Aorta (tissue), 5 donors: ENCODE data around the gene SRRD. TPM values are rescaled to one million over a fixed set of nuclear protein-coding genes. Genes with fewer than 3 reads are reported as not detected.

Experiments used
- ATAC-seq: fragments of 200-7000 bp; cut with Tn5 transposase; one replicate; pipeline ENCODE4 v1.9.1; 2022; ENCODE audit warnings: moderate library complexity; ENCODE audit not compliant: low FRiP score
- DNase-seq, 2 donors: peaks; one replicate each; pipeline ENCODE4 v3.0.0-alpha.2; 2020
- H3K27ac ChIP-seq, 2 donors: one replicate each; pipeline ENCODE4 v1.5.1; 2013; ENCODE audit warnings: low read length in 2 of 2, mild to moderate bottlenecking in 2 of 2, moderate library complexity in 2 of 2, control low read depth in 1 of 2, inconsistent platforms in 1 of 2, low read depth in 1 of 2
- H3K27me3 ChIP-seq, 2 donors: one replicate each; pipeline ENCODE4 v1.6.1; 2013; ENCODE audit warnings: control low read depth in 1 of 2, low read length in 1 of 2, mild to moderate bottlenecking in 1 of 2, moderate library complexity in 1 of 2; ENCODE audit not compliant: insufficient read depth in 2 of 2, control insufficient read depth in 1 of 2
- H3K36me3 ChIP-seq, 2 donors: one replicate each; pipeline ENCODE4 v1.6.1; 2013; ENCODE audit warnings: control low read depth in 1 of 2, low read length in 1 of 2, mild to moderate bottlenecking in 1 of 2; ENCODE audit not compliant: insufficient read depth in 2 of 2, control insufficient read depth in 1 of 2
- H3K4me1 ChIP-seq, 2 donors: one replicate each; pipeline ENCODE4 v1.6.1; 2013; ENCODE audit warnings: low read length in 2 of 2, control low read depth in 1 of 2, mild to moderate bottlenecking in 1 of 2, moderate library complexity in 1 of 2; ENCODE audit not compliant: insufficient read depth in 2 of 2, control insufficient read depth in 1 of 2
- H3K4me3 ChIP-seq, 2 donors: one replicate each; pipeline ENCODE4 v1.5.1; 2013; ENCODE audit warnings: low read length in 2 of 2, control low read depth in 1 of 2, mild to moderate bottlenecking in 1 of 2
- H3K9me3 ChIP-seq: one replicate; pipeline ENCODE4 v1.6.1; 2013; ENCODE audit warnings: mild to moderate bottlenecking, low read length; ENCODE audit not compliant: control insufficient read depth
- WGBS, 2 donors: extraction: QIAGEN DNeasy Blood & Tissue Kit; methylation state at CpG; one replicate each; pipeline ENCODE4 v1.1.7; 2013; 5-methylcytosine and 5-hydroxymethylcytosine counted together
- intact Hi-C, 2 donors: fragments of 100-400 bp; cut with DNase I; formaldehyde crosslinking; loops; one replicate each; pipeline versions ENCODE4 v1.14.2 to v1.15.0; 2022
- polyA plus RNA-seq, 2 donors: library from polyadenylated mRNA; stranded (reverse); fragments of 200-250 nt; gene quantifications; one replicate each; pipeline ENCODE4 v1.2.3, GENCODE V29; 2013
- total RNA-seq, 2 donors: library from RNA; stranded (reverse); fragmentation: NEBNext Ultra II Directional; extraction: Animal tissue kit (Norgen Biotek cat#: 25700); gene quantifications; one replicate each; pipeline ENCODE4 v1.2.1, GENCODE V29; 2021
- donor health status: healthy with polysubstance abuse.
- donor health status: Bipolar disorder and iron deficiency.
- donor health status: DM: no; HTN: no; CAD: no.
- donor health status: DM: no; HTN: no; CAD: no.
- donor health status: DM: yes; HTN: yes; CAD: no.

SRRD gene
- total and polyA plus RNA-seq, 4 donors = 3.6 to 18.4 (median 9.7) TPM

DNA sequence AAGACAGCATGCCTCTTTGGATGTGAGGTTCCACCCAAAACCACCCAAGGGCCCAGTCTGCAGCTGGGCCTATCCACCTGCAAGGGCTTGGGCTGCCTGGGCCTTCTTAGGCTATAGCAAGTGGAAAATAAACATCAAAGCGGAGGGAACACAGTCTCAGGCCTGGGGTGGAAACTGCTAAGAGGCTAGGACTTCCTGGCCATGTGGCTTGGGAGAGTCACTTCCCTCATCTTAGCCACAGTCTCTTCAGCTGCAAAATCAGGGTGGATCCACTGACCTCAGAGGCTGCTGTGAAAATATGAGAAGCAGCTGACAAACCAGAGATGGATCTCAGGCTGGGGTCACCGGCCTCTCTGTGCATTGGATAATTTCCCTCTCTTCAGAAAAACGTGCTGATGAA is 59.2 kb downstream of the SRRD start:
- Histone ChIP-seq H3K4me1 (no peaks in the 10 kb centered on the region), H3K27me3 (no peaks in the 10 kb centered on the region), H3K4me3 (no peak overlapping the region), H3K9me3 (no peaks in the 10 kb centered on the region), H3K36me3 (no peaks in the 10 kb centered on the region), H3K27ac (no peak overlapping the region)
- DNase-seq (peak in 1 of 2 donors; percentile 60), ATAC-seq (no peak)
- intact Hi-C loops = no loop called here
- WGBS, 2 donors = 70 to 79% methylated on average over 3 of the region's 3 CpGs

Other genes starting within 250 kb of the SRRD start
- gene ASPHD2, start 54.6 kb upstream of the SRRD start, total RNA-seq = 1 to 10 TPM; 1.5 to 2.6 TPM
- under 1 TPM; 0.36 to 0.63 TPM for gene ASPHD2, start 54.6 kb upstream of the SRRD start, polyA plus RNA-seq
- 10 to 100 TPM; 20.5 to 35.6 TPM for gene HPS4, start 94 bp upstream of the SRRD start, total RNA-seq
- gene HPS4, start 94 bp upstream of the SRRD start, polyA plus RNA-seq = 10 to 100 TPM; 14.7 to 18.0 TPM
- 10 to 100 TPM; 24.7 to 27.7 TPM for gene TFIP11, start 28.6 kb downstream of the SRRD start, total RNA-seq
- gene TFIP11, start 28.6 kb downstream of the SRRD start, polyA plus RNA-seq = 10 to 100 TPM in 1 of 2 donors, 1 to 10 TPM in 1; 6.1 to 31.4 TPM
- 10 to 100 TPM; 26.0 to 26.7 TPM for gene TPST2, start 106.3 kb downstream of the SRRD start, total RNA-seq
- 10 to 100 TPM; 10.8 TPM for gene TPST2, start 106.3 kb downstream of the SRRD start, polyA plus RNA-seq
- gene CRYBB1, start 134.2 kb downstream of the SRRD start, total RNA-seq = 1 to 10 TPM; 1.4 TPM
- gene CRYBB1, start 134.2 kb downstream of the SRRD start, polyA plus RNA-seq = 1 to 10 TPM in 1 of 2 donors, under 1 TPM in 1; 0.43 to 4.4 TPM
- not detected for gene CRYBA4, start 138.1 kb downstream of the SRRD start, total RNA-seq
- not detected for gene CRYBA4, start 138.1 kb downstream of the SRRD start, polyA plus RNA-seq
- gene MIAT, start 173.7 kb downstream of the SRRD start, total RNA-seq = 1 to 10 TPM; 1.6 to 5.0 TPM
- under 1 TPM in 1 of 2 donors, not detected in 1; 0.28 TPM for gene MIAT, start 173.7 kb downstream of the SRRD start, polyA plus RNA-seq